HG03354 (cell line): ENCODE measurements around the gene ARHGAP8.

ENCODE experiments used
- ATAC-seq: cut with Tn5 transposase; IDR thresholded peaks from one replicate; pipeline ENCODE4 v1.9.1; 2021; ENCODE audit warnings: mild to moderate bottlenecking; ENCODE audit not compliant: unreplicated experiment, poor library complexity, severe bottlenecking

The ARHGAP8 gene

DNA sequence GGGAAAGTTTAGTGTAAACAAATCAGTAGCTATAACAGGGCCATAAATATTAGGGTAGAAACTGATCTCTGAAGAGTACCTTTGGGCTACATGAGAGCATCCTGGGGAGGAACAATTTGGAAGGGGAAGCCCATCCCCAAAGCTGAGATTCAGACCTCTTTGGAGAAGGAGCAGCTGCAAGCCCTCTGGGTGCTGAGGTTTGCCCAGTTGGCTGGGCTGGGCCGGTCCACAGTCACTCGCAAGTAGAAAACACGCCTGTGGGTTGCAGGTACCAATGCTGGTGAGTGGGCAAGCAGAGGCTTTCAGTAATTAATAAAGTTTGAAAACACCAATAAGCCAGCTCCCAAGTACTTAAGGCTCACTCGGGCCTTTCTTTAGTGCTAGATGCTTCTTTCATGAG, 124.5 kb downstream of the ARHGAP8 start:
- ATAC-seq: no peak

DNA sequence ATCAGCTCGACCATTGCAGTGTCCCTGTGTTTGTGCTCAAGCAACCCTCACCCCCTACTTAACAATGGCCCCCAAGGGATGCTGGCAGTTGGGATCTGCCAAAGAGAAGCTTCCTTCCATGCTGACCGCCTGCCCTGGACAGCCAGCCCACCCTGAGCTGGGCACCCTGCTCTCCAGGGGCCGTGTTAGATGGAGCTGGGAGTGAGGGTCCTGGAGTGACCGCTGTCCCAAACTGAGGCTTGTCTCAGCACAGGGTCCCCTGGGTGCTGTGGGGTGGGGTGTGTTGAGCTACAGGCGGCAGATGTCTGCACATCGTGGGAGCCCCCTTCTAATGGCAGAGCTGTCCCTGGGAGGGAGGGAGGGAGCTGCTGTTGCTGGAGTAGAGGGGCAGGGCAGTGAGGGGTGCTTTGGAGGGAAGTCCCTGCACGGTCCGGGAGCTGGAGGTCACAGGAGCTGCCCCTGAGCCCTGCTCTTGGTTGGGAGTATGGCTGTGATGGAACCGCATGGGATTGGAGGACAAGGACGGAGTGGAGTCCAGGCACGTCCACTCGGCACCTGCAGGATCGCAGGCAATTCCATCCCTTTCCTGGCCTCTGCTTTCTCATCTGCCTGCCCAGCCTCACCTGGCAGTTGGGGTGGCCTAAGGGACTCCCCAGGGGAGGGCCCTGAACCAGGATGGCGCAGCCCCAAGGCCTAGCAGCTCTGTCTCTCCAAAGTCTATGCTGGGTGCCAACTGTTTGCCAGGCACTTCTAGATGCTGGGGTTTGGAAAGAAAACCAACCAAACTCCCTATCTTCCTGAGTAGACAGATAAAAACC, 126.3 kb downstream of the ARHGAP8 start:
- no peak for ATAC-seq

DNA sequence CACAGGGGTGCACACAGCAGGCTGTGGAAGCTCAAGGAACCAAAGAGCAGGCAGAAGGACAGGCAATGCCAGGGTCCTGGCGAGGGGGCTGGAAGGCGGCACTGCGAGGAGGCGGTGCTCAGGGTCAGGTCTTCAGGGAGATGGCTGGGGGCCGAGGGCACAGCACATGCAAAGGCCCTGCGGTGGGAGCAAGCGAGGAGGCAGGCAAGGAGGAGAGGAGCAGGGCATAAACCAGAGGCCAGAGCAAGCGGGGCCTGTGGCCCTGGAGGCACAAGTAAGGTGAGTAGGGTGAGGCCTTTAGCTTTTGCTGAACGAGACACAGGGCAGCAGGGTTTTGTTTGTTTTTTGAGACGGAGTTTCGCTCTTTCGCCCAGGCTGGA, 126.9 kb downstream of the ARHGAP8 start:
- no peak for ATAC-seq

DNA sequence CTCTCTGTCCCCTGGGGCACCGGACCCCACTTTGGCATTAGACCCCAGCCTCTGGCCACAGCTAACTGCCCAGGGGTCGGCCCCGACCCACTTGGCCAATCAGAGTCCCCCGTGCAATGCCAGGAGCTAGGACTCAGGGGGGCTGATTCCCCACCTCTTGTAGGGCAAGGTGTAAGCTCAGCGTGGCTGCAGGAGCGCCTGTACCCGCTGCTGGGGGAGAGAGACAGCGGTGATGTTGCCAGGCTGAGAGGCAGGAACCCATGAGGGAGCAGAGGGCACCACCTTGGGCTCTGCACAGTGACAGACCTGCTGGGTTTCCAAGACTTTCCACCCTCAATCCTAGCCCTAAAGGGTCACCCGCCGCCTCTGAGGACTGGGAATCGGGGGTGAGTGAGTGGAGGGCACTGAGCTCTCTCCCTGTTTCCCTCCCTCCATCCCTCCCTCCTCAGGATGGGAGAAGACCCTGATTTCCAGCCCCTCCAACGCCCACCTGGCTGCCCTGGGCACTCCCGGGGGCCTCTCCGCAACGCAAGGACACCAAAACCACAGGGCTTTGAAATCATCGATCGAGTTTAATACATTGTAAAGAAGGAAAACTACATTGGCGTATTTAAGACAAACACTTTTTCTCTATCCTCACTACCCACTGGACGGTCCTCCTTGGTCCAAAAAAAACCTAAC, 128.4 kb downstream of the ARHGAP8 start:
- ATAC-seq: no peak

DNA sequence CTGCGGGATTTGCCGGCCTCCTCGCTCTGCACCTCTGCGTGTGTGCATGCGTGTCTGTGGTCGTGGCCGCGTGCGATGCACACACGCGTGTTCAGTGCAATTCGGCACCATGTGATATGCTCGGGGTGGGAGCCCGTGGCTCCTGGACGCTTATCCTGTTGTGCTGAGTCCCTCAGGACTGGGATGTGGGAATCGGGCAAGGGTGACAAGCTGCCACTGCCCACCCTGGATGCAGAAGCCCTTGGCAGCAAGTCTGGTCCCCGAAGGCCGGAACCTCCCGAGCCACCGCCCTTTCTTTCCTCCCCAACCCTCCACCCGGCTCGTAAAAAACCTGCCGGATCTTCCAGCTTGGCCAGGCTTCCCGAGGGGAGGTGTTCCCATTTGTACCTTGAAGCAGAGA, 129.2 kb downstream of the ARHGAP8 start:
- ATAC-seq: no peak

DNA sequence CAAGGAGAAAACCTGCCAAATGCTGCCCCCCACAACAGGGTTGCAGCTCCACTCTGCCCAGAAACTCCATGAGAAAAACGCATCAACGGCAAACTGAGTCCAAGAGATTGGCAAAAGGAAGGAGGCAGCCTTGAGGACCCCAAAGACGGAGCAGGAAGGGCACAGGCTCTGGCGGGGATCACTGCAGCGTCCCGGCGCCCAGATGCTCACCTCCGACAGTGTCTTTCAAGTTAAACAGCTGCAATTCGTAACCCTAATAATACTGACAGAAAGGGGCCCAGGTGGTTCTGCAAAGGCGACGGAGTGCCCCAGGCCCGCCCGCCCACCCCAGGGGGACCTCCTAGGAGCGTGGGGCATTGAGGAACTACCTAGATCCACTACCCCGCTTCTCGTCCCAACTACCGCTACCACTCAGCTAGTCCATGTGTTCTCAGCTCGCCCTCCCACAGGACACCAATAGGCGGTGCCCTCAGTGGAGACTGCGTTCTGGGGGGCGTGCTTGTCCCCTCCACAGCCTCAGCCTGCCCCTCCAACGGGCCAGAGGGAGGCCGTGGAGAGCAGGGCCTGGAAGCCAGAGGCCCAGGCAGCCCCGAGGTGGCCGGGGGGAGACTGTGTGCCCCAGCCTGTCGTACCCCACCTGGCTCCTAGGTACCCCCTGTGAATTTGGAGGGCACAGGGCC, 130.0 kb downstream of the ARHGAP8 start:
- no peak for ATAC-seq

DNA sequence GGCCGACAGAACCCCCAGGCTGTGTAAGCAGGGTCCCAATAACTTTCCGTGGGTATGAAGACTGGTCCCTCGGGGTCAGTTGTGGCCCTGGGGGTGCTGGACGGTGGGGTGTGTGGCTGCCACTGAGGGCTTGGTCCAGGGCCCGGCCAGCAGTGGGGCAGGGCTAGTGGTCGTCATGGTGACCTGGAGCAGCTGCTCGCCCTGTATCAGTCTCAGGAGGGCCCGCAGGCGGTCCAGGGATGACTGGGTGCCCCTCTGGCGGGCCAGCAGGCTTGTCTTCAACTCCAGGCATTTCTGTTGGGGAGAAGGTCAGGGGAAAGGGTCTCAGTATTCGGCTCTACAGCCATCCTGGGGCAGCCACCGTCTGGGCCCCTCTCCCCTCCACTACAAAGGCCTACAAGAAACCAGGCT, 130.6 kb downstream of the ARHGAP8 start:
- ATAC-seq: no peak

DNA sequence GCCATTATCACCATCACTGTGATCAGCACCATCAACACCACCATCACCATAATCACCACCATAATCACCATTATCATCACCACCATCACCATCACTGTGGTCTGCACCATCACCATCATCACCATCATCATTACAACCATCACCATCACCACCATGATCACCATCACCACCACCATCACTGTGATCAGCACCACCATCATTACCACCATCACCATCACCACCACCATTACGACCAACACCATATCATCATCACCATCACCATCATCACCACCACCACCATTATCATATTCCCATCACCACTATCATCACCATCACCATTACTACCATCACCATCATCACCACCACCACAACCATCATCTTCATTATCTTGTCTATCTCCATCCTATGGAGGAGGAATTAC, 132.2 kb downstream of the ARHGAP8 start:
- ATAC-seq: no peak

DNA sequence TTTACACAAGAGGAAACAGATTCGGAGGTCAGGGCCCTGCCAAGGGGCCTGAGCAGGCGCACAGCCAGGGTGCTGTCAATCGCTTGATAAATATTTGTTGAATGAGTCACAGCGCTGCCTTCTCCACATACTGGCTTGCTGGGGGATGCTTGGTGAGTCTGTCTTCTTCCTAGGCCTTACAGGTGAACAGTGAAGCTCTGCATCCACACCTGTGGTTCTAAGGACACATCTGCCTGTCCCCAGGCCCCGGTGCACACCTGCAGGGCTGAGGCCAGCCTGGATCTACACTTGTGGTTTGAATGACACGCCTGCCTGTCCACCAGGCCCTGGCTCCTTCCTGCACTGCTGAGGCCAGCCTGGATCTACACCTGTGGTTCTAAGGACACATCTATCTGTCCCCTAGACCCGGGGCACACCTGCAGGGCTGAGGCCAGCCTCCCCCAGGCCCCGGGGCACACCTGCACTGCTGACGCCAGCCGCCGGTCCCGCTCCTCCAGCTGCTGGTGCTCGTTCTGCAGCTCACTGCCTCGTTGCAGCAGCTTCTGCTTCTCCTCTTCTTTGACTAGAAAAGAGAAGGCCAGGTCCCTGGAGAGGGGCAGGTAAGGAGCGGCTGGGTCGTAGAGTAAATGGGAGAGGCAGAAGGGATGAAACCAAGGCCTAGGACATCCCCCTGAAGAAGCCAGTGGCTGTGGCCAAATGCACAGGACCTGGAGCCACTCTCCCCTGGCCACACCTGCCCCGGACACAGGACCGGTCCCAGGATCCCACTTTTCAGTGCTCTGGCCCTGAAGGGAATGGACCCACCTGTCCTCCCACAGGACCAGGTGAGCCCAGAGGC, 132.8 kb downstream of the ARHGAP8 start:
- ATAC-seq: no peak

DNA sequence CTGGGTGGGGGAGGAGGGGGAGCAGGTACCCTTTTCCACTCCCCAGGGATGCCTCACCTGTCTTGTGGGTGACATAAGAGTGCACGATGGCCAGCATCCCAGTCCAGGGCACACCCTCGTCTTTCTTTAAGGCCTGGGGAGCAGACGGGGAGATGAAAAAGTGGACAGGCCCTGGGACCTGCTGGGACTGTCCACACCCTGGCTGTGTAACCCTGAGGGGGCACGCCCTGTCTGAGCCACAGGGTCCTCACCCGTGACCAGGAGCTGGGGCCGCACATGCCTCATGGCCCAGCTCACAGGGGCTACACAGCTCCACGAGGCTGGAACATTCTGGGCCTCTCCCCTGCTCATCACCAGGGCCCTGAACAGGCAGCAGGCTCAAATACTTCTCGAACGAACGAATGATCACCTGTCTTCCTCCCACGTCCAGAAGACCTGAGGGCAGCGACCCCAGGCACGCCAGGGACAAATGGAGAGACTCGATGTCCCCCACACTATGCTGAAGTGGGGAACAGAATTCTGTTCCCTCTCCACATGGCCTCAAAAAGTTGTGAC, 133.5 kb downstream of the ARHGAP8 start:
- ATAC-seq: no peak

DNA sequence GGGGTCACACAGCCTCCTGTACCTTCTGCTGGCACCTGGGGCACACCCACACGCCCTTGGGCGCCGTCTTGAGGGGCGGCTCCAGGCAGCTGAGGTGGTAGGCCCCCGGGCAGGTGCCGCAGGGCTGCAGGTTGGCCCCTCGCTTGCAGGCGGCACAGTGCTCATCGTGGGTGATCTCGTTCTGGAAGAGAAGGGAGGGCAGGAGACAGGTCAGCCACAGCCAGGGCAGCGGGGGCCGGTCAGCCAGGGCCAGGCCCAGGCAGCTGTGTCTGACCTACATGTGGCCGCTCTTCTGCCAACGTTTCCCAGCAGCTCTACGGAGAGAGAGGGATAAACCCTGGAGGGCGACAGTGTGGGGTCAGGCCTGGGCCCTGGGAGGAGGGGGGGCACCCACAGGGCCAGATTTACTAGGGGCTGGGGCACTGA, 135.6 kb downstream of the ARHGAP8 start:
- no peak for ATAC-seq

DNA sequence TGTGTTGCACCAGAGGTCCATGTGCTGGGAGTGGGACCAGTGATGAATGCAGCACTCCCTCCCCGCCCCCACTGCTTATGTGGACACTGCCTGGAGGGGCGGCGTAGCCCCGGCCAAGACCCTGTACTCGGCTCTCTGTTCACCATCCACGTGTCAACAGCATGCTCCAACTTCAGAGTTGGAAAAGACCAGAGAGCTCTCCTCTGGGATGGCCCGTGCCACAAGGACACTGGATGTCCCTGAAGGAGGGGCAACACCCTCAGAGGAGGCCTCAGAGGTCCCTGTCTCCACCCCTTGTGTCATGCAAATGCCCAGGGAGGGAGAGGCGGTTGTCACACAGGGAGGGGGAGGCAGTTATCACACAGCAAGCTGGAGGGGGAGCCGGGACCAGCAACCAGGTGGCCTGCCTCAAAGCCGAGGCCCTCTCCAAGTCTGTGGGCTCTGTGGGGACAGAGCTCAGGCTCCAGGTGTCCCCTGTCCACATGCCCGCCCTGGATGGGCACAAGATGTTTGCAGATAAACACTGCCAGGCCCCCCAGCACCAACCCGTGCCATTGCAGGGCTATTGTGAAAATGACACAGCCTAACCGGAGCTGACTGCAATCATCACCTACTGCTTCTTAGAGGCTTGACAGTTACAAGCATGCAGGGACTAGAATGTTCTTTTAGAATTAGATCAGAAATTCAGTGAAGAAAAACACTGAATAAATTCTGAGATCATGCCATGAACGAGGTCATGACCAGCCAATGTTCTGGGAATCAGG, 136.3 kb downstream of the ARHGAP8 start:
- no peak for ATAC-seq

DNA sequence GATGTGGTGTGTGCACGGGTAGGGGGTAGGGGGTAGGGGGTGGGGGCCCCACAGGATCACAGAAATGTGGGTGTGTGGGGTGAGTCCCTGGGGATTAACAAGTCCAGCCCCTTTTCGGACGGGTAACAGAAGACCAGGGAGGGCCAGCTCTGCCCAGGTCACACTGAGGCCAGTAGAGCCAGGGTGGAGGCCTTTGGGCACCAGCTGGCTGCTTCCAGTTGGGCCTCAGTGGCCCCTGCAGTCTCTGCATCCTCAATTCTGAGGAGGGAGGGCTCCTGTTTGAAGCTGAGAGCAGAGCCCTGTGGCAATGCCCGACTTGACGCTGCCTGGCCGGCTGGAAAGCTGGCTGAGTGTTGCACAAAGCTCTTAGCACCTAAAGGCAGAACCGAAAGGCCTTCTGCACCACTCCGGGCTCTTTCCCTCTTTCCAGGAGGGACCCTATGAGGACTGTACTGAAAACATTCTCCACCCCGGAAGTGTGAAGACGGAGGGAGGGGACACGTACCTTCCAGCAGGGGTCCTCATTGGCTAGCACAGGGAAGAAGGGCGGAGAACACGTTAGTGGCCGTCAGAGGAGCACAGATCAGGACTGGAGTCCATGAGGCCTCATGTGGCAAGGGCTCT, 137.0 kb downstream of the ARHGAP8 start:
- ATAC-seq: no peak

DNA sequence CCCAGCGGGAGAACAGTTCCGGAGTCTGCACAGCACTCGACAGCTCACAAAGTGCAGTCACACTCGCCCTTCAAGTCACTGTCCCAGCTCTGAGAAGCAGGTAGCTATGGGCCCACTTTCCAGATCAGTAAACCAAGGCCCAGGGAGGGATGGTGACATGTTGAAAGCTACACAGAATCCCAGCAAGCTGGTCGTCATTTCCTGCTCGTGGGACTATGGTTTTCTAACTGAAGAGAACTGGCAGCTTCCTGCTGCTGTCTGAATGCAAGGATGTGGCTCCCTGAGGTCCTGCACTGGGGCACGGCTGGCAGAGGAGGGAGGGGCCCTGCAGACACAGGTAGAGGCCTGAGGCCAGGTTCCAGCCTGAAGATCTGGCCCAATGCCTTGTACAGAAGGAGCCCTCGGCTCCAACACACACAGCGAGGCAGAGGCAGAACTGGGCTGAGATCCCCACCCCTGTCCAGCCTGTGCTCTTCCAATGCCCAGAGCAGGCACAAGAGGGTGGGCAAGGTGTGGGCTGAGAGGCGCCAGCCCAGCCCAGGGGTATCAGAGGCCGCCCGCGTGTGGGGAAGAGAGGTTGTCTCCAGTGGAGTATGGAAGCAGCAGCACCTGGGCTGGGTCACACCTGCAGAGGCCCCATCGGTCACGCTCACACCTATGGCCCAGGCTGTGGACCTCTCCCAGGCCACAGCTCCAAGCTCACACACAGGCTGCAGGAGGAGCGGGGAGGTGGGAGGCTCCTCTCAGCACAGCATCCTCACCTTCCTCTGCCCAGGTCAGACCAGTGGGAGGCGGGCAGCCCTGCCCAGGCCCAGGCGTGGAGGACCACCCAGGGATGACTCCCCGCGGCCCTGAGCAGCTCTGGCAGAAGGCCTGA, 138.3 kb downstream of the ARHGAP8 start:
- no peak for ATAC-seq

DNA sequence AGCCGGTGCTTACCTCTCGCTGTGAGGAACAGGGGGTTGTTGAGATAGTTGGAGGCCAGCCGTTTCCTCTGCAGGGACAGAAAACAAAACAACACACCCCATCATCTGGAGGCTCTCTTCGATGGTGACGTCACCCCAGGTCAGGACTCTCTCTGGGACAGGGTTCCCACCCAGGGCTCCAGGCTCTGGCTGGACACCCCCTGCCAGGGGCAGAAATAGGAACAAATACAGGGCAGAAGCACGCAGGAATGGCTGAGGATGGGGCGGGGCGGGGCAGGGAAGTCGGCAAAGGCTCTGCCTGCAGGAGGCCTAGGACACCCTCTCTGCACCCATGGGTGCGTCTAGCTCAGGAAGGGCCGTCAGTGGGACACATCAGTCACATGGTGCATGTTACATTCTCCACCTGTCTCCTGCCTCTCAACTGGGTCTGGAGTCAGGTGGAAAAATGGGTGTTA, 138.9 kb downstream of the ARHGAP8 start:
- ATAC-seq: no peak

DNA sequence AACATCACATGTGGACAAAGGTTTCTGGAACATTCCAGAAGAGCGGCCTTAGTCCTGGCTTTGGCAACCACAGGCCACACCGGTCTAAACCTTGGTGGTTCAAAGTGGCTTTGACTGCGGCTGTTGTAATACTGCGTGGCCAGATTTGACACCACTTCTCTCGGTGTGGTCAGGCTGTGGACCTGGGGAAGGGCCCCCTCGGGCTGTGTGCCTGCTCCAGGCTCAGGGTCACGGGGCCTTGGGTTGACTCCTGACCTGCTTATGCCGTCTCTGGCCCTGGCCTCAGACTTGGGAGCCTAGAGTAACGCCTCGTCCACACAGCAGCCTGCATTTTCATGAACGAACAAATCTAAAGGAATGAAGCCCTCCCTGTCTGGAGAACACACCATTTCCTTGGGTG, 139.4 kb downstream of the ARHGAP8 start:
- no peak for ATAC-seq

DNA sequence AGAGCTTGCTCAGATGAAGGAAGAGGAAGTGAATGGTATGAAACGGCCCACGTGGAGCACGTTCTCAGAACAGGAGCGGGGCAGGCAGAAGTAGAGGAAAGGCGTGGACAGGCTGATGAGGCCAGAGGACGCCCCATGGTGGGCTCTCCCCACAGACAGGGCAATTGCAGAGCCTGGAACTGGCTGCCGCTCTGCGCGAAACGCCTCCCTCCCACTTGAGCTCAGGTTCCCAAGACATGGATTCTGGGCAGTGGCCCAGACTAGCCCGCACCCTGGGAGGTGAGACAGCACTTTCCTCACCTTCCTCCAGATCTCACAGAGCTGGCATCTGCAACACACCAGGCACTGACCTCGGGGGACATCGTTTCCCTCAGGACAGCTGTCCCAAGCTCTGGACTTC, 139.9 kb downstream of the ARHGAP8 start:
- ATAC-seq: no peak
